HG02943 (cell line): ENCODE data around the gene WDR38.
"Not testable (repeated sequence)": the region's sequence is repeated elsewhere in the genome, so short reads cannot be mapped to it uniquely, and the experiment has no call there.

Experiments used
- ATAC-seq: cut with Tn5 transposase; IDR thresholded peaks from one replicate; pipeline ENCODE4 v1.9.1; 2021; ENCODE audit warnings: mild to moderate bottlenecking, low read depth, moderate library complexity; ENCODE audit not compliant: unreplicated experiment

WDR38 gene

DNA sequence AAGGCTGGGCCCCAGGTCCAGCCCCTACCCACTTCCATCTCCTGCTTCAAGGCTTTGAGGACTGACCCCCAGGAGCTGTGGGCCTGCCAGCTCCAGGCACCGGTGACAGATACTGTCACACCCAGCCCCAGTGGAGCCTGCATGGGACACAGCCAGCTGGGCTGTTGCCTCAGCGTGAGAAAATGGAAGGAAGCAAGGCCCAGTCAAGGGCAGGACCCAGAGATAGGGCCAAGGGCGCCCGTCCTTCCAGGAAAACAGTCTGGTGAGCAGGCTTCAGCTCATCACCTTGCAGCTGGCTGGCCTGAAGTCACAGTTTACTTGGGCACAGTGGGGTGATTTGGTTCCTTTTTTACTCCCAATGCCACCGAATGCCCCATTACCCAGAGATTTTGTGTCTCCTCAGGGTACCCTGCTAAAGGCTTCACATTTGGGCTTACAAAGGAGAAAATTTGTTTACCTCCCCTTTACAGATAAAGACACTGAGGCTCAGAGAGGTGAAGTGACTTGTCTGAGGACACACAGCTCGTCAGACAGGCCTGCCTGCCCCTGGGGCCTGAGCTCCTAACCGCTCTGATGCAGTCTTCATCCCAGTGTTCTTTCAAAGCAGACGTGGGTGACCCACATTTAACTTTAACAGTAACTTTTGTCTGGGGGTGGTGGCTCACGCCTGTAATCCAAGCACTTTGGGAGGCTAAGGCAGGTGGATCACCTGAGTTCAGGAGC is 21.5 kb upstream of the WDR38 start:
- no peak for ATAC-seq

DNA sequence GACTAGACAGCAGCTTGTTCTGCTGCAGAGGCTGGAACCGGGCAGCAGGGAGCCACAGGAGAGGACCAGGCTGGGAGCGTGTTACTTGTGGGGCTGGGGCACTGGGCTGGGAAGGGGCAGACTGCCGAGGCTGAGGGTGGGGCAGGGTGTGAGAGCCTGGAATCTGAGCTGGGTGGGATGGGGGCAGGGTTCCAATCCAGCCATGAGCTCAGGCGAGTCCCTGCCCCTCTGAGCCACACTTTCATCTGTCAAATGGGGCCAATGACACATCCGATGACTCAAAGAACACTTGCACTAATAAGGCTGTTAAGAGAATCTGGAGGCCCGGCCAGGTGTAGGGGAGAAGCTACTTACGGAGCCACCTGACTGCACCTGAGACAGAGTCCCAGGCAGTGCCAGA is 18.7 kb upstream of the WDR38 start:
- no peak for ATAC-seq

DNA sequence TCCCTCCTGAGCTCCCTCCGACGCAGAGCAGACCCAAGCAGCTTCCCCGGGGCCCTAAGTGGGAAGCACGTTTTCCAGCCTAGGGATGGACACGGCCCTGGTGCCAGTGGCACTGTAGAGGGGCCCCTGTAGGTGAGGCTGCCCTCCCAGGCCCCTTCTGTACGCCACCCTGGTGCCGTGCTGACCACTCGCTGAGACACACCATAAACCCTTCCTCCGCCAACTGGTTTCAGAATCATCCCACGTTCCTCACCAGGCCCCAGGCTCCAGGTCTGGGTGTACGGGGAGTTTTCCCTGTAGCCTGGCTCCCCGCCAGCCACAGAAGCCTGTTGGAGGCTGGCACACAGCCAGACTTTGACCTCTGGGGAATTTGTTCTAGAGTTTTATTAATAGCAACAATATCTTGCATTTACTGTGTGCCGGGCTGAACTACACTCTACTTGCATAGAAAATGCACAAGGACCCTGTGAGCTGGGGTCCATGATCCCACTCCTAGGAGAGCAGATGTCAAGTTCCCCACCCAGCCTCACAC is 18.2 kb upstream of the WDR38 start:
- ATAC-seq: no peak

DNA sequence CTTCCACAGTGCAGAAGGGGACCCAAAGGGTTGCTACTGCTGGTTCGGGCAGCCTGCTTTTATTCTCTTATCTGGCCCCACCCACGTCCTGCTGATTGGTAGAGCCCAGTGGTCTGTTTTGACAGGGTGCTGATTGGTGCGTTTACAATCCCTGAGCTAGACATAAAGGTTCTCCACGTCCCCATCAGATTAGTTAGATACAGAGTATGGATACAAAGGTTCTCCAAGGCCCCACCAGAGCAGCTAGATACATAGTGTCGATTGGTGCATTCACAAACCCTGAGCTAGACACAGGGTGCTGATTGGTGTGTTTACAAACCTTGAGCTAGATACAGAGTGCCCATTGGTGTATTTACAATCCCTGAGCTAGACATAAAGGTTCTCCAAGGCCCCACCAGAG is 15.1 kb upstream of the WDR38 start:
- ATAC-seq: not testable (repeated sequence)

DNA sequence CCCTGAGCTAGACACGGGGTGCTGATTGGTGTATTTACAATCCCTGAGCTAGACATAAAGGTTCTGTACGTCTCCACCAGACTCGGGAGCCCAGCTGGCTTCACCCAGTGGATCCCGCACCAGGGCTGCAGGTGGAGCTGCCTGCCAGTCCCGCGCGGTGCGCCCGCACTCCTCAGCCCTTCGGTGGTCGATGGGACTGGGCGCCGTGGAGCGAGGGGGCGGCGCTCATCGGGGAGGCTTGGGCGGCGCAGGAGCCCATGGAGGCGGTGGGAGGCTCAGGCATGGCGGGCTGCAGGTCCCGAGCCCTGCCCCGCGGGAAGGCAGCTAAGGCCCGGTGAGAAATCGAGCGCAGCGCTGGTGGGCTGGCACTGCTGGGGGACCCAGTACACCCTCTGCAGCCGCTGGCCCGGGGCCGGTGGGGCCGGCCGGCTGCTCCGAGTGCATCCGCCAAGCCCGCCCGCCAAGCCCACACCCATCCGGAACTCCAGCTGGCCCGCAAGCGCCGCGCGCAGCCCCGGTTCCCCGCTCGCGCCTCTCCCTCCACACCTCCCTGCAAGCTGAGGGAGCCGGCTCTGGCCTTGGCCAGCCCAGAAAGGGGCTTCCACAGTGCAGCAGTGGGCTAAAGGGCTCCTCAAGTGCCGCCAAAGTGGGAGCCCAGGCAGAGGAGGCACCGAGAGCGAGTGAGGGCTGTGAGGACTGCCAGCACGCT is 14.5 kb upstream of the WDR38 start:
- not testable (repeated sequence) for ATAC-seq

DNA sequence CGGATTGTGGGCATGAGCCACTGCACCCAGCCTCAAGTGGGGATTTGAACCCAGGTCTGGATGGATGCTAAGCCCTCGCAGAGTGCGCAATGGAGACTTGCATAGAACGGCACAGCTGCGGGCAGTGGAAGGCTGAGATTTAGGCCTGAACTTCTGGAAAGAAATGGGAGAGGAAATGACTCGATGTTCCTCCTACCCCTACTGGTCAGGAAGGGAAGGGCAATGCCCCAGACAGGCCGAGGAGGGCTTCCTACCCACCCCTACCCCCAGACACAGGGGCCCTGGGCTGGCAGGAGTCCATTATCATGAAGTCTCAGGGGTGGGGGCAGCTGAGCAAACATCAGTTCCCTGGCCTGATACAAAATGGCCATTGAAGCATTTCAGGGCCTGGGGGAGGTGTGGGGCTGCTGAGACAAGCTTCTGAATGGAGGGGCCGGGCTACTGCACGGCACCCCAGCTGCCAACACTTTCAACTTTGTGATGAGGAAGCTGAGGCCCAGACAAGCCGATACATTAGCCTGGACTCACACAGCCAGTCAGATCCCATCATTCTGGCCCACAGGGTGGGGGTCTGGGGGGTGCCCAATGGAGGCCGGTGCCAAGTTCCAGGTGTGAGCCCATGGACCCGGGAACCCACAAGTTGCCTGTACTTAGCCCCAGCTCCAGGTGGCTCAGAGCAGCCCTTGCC is 13.5 kb upstream of the WDR38 start:
- no peak for ATAC-seq

DNA sequence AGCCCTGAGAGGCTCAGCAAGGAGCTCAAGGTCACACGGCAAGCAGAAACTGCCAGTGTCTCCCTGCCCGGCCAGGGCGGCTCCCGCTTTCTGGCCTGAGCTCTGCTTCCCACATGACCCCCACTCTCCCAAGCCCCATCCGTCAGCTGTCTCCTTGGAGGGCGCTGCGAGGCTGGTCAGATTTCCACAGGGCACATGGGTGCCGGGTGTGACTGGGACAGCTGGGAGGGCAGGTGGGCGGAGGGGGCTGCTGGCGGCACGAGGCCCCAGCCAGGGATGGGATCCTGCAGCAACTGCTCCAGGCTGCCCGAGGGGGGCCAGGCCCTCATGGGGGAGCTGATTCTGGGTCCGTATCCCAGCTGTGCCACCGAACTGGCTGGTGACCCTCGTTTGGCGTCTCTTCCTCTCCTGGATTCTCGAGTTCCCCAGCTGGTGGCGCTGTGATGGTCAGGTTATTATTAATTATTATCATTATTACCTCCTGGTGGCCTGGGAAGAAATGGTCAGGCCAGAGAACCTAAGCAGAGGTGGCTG is 12.9 kb upstream of the WDR38 start:
- ATAC-seq: no peak

DNA sequence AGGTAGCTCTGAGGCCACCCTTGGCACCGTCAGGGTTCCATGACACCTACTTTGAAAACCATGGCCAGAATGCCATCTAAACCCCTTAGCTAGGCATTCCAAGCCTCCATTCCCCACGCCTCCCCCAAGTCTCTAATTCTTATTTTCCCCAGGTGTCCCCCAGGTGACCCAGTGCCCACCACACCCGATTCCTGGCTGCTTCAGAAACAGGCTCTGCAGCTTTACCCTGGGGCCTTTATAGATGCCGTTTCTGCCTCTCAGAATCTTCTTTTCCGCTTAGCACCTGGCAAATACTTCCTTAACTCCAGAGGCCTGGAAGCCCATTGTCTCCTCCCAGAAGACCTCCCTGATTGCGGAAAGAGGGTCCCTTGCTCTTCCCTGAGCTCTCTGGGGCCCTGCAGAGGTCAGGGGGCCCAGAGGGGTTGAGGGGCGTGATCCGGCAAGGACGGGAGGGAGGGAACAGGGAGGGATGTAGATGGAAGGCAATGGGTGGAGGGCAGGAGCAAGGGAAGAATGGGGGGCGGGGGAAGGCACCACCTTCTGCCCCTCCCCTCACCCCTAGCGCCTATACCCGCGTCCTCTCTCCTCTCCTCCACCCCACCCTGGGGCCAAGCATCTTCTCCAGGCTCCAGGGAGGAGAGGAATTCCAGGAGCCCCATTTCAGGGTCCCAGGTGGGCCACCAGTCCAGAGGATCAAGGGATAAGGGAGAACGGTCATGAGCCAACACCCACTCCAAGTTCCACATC is 12.0 kb upstream of the WDR38 start:
- no peak for ATAC-seq

DNA sequence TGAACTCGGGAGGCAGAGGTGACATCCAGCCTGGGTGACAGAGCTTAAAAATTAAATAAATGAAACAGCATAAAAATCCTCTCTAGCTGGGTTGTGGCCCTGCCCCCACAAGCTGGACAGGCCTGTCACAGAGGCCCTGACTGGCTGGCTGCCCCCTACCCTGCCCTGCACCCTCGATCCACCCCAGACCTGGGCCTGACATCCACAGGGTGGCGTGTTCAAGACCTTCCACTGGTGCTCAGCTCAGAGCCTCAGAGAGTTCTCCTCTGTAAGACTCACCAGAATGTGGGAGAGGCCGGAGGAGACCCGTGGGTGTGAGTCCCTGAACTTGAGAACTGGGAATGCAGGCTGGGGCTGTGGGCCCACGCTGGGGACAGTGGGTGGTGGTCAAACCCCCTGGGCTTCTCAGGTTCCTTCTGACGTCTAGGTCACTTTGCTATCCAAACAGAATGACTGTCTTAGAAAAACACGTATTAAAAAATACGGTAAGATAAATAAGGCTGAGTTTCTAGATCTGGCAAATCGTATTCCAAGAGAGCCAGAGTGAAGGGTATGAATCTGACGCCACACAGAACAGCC is 9.7 kb upstream of the WDR38 start:
- no peak for ATAC-seq

DNA sequence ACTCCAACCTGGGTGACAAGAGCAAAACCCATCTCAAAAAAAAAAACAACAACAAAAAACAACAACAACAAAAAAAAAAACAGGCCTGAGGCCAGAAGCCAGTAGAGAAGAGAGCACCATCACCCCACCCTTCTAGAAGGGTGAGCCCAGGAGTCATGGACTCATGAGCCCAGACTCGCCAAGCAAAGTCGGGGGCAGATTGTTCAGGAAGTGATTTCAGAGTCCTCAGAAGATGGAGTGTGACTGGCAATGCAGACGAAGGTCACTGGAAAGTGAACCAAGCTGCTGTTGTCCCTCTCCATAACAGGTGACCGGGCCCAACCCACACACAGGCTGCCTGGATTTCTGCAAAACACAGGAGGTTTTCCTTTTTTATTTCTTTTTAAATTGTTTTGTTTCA is 9.0 kb upstream of the WDR38 start:
- ATAC-seq: no peak

DNA sequence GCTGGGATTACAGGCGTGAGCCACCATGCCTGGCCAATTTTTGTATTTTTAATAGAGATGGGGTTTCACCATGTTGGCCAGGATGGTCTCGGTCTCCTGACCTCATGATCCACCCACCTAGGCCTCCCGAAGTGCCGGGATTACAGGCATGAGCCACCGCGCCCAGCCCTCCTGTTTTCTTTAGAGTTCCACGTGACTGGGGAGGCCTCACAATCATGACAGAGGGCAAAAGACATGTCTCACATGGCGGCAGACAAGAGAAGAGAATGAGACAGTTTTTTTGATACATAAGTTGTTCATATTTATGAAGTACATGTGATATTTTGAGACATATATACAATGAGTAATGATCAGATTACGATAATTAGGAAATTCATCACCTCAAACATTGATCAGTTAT is 6.8 kb upstream of the WDR38 start:
- ATAC-seq: not testable (repeated sequence)

DNA sequence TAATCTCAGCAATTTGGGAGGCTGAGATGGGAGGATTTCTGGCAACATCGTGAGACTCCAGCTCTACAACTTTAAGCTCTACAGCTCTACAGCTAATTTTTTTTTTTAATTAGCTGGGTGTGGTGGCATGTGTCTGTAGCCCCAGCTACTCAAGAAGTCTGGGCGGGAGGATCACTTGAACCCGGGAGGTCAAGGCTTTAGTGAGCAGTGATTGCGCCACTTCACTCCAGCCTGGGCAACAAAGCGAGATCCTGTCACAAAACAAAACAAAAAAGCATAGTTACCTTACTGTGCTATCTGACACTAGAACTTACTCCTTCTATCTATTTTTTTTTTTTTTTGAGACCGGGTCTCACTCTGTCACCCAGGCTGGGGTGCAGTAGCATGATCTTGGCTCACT is 6.3 kb upstream of the WDR38 start:
- ATAC-seq: no peak

DNA sequence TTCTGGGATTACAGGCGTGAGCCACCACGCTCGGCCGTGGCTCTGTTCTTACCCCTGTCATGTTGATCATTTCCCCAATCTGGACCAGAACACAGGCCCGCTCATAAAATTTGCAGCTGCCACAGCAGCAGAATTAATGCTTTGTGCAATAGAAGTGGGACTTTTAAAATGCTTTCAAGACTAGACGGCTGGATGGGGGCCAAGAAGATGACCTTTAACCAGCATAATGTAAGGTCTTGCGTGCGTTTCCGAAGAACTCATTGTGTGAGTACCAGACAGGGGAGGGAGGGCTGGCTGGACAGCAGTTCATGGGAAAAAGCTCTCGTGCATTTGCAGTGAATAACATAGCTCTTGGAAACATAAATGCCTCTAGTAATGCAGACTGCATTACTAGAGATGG is 3.5 kb upstream of the WDR38 start:
- ATAC-seq: no peak

DNA sequence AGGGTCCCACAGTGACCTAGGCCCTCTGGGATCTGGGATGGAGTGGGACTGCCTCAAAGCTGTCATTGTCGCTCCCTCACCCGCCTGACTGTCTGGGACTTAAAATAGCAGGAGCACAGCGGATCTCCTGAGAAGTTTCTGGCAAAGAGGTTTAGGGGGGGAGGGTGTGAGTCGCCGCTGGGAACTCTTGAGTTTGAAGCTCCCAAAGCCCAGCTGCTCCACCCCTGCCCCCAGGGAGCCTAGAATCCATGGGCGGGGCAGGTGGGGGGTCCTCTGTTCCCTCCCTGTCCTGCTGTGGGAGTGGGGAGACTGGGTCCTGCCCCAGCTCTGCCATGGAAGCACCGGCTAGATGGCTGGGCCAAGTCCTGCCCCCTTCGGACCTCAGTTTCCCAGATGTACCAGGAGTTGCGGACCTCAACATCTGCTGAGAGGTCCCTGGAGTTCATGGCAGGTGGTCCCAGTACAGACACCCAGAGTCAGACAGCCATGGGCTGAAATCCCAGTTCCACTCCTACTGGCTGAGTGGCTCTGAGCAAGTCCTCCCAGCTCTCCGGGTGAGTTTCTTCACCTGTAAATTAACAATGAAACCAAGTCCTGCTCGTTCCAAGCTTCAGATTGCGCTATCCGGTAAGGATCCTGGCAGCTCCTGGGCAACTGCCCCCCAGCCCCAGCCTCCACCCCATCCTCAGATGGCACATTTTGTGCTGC is 985 bp upstream of the WDR38 start:
- no peak for ATAC-seq

DNA sequence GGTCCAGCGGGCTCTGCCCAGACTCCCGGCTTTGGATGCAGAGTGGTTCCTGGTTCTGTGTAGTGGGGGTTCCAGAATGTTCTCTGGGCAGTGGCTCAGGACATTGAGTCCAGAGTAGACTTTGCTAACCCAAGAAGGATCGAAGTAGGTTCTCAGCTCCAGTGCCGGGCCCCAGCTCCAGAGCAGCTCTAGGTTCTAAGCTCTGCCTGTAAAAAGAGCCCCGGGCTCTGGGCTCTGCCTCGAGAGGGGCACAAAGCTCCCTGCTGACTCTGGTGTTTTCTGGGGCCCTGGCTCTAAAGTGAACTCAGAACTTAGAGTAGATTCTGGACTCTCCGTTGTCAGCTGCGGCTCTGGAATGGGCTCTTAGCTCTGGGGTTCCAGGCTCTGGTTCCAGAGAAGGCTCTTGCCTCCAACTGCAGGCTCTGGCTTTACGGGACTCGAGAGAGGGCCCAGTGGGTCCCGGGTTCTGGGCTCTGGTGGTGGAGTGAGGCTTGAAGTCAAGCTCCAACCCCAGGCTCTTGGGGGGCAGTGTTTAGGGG is 414 bp downstream of the WDR38 start:
- ATAC-seq: no peak

DNA sequence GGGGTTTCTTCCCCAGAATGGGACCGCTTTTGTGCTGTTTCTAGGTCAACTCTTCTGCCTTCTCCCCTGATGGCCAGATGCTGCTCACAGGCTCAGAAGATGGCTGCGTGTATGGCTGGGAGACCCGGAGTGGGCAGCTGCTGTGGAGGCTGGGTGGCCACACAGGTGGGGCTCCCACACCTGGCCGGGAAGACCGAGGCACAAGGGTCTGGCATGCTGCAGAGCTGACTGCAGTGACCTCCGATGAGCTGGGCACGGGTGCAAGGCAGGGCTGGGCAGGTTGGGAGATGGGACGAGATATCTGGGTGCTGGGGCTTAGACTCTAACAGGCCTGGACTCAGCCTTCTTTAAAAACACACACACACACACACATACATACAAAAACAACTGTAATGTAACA is 901 bp downstream of the WDR38 start:
- no peak for ATAC-seq

DNA sequence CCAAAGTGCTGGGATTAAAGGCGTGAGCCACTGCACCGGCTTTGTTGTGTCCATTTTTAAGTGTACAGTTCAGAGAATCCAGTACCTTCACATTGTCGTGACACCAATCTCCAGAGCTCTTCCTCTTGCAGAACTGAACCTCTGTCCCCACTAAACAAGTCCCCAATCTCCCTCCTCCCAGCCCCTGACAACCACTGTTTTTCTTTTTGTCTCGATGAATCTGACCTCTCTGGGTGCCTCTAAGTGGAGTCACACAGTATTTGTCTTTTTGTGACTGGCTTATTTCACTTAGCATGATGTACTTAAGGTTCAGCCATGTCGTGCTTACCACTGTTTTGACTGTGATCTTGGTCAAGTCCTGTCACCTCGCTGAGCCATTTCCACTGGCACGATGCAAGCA is 1.6 kb downstream of the WDR38 start:
- no peak for ATAC-seq

DNA sequence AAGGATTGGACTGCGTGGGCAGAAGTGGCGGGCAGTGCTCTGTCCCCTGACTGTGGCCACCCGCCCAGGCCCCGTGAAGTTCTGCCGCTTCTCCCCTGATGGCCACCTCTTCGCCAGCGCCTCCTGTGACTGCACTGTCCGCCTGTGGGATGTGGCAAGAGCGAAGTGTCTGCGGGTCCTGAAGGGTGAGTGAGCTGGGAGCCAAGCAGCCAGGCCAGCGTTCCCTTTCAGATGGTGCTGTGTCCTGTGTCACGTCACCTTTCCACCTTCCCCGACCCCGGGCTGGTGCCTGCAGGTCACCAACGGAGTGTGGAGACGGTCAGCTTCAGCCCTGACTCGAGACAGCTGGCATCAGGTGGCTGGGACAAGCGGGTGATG is 2.3 kb downstream of the WDR38 start:
- no peak for ATAC-seq
